Smooth muscle cell (in vitro differentiated cells): ENCODE data around the gene ERMAP. TPM values are rescaled to one million over a fixed set of nuclear protein-coding genes. Genes with fewer than 3 reads are reported as not detected.

ENCODE experiments used
- DNase-seq: peaks from one replicate; lab custom pipeline; 2025; ENCODE audit not compliant: unreplicated experiment; lab: John Stamatoyannopoulos, UW
- H2AFZ ChIP-seq: fragments of 200-600 bp; sonication (generic); 2 replicates; pipeline ENCODE4 v1.6.0; 2016; ENCODE audit warnings: antibody characterized with exemption, low read depth, mild to moderate bottlenecking
- H3F3A ChIP-seq: fragments of 200-600 bp; sonication (generic); 2 replicates; pipeline ENCODE4 v1.6.0; 2017; ENCODE audit warnings: antibody characterized with exemption, low read depth
- H3K27ac ChIP-seq: fragments of 200-600 bp; sonication (generic); 2 replicates; pipeline ENCODE4 v1.5.1; 2016; ENCODE audit warnings: low read depth, mild to moderate bottlenecking
- H3K27me3 ChIP-seq: fragments of 200-600 bp; sonication (generic); 2 replicates; pipeline ENCODE4 v1.6.1; 2016; ENCODE audit warnings: low read depth, mild to moderate bottlenecking
- H3K36me3 ChIP-seq: fragments of 200-600 bp; sonication (generic); 2 replicates; pipeline ENCODE4 v1.5.1; 2016; ENCODE audit warnings: low read depth
- H3K4me1 ChIP-seq: fragments of 200-600 bp; sonication (generic); 2 replicates; pipeline ENCODE4 v1.5.1; 2016; ENCODE audit warnings: low read depth
- H3K4me2 ChIP-seq: fragments of 200-600 bp; sonication (generic); 2 replicates; pipeline ENCODE4 v1.6.0; 2016; ENCODE audit warnings: mild to moderate bottlenecking
- H3K4me3 ChIP-seq: fragments of 200-600 bp; sonication (generic); 2 replicates; pipeline ENCODE4 v1.5.1; 2016; ENCODE audit warnings: mild to moderate bottlenecking
- H3K79me2 ChIP-seq: fragments of 200-600 bp; sonication (generic); 2 replicates; pipeline ENCODE4 v1.6.0; 2016; ENCODE audit warnings: low read depth, mild to moderate bottlenecking
- H3K9ac ChIP-seq: fragments of 200-600 bp; sonication (generic); 2 replicates; pipeline ENCODE4 v1.6.0; 2016; ENCODE audit warnings: low read depth
- H3K9me3 ChIP-seq: fragments of 200-600 bp; sonication (generic); replicated peaks from 2 replicates; pipeline ENCODE4 v1.5.1; 2016; ENCODE audit warnings: low read depth
- H4K20me1 ChIP-seq: fragments of 200-600 bp; sonication (generic); 2 replicates; pipeline ENCODE4 v1.6.0; 2016; ENCODE audit warnings: low read depth
- WGBS: methylation state at CpG from one replicate; pipeline ENCODE4 v1.1.7; 2016; ENCODE audit warnings: low lambda C conversion rate; 5-methylcytosine and 5-hydroxymethylcytosine counted together
- polyA plus RNA-seq: library from polyadenylated mRNA; unstranded; fragments of >200 nt; fragmentation: Nextera tagmentation; extraction: Ambion mirVana; gene quantifications from 2 replicates; pipeline ENCODE4 v1.2.1, GENCODE V29; 2016
- total RNA-seq: library from RNA; depleted of rRNA; stranded (reverse); fragments of >200 nt; gene quantifications from 2 replicates; pipeline ENCODE4 v1.2.3, GENCODE V29; 2014
- TF ChIP-seq, protein P1 (sequence below): fragments of 200-600 bp; sonication (generic); IDR thresholded peaks from 2 replicates; pipeline ENCODE4 v1.5.1; 2017; ENCODE audit warnings: borderline replicate concordance, mild to moderate bottlenecking, antibody characterized with exemption; ENCODE audit not compliant: insufficient read depth, poor library complexity, severe bottlenecking

The ERMAP gene
- total and polyA plus RNA-seq, 2 experiments from 2014 or later: 4.1 to 5.1 TPM

DNA sequence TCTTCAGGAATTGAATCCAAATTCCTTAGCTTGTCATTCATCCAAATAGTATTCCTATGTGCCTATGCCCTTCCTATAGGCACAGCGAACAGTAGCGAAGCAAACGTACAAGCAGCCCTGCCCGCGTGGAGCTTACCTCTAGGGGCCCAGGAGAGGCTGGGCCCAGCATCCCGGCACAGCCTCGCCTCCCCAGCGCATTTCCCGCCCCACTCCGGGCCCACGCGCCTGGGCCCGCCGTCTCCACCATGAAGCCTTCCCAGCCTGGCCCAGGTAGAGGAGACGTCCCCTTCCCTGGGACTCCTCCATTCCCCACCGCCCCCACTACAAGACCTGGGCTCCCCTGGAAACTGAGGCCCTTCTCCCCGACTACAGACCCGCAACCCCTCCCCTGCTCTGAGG lies 32.4 kb upstream of the ERMAP start:
- WGBS: 91% methylated on average over 18 of the region's 18 CpGs
- H4K20me1 ChIP-seq: no peaks in the 10 kb centered on the region
- TF ChIP-seq, protein P1, sequence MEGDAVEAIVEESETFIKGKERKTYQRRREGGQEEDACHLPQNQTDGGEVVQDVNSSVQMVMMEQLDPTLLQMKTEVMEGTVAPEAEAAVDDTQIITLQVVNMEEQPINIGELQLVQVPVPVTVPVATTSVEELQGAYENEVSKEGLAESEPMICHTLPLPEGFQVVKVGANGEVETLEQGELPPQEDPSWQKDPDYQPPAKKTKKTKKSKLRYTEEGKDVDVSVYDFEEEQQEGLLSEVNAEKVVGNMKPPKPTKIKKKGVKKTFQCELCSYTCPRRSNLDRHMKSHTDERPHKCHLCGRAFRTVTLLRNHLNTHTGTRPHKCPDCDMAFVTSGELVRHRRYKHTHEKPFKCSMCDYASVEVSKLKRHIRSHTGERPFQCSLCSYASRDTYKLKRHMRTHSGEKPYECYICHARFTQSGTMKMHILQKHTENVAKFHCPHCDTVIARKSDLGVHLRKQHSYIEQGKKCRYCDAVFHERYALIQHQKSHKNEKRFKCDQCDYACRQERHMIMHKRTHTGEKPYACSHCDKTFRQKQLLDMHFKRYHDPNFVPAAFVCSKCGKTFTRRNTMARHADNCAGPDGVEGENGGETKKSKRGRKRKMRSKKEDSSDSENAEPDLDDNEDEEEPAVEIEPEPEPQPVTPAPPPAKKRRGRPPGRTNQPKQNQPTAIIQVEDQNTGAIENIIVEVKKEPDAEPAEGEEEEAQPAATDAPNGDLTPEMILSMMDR: no peak
- H3K36me3 ChIP-seq: no peaks in the 10 kb centered on the region
- no peak for DNase-seq
- H3K79me2 ChIP-seq: no peaks in the 10 kb centered on the region
- H3K9me3 ChIP-seq: no peaks in the 10 kb centered on the region
- H3K27ac ChIP-seq: no peak overlapping the region
- no peak overlapping the region for H2AFZ ChIP-seq
- H3K9ac ChIP-seq: no peak overlapping the region
- H3K4me1 ChIP-seq: no peaks in the 10 kb centered on the region
- no peaks in the 10 kb centered on the region for H3K27me3 ChIP-seq
- H3K4me2 ChIP-seq: no peak overlapping the region
- H3F3A ChIP-seq: no peaks in the 10 kb centered on the region
- H3K4me3 ChIP-seq: no peak overlapping the region

DNA sequence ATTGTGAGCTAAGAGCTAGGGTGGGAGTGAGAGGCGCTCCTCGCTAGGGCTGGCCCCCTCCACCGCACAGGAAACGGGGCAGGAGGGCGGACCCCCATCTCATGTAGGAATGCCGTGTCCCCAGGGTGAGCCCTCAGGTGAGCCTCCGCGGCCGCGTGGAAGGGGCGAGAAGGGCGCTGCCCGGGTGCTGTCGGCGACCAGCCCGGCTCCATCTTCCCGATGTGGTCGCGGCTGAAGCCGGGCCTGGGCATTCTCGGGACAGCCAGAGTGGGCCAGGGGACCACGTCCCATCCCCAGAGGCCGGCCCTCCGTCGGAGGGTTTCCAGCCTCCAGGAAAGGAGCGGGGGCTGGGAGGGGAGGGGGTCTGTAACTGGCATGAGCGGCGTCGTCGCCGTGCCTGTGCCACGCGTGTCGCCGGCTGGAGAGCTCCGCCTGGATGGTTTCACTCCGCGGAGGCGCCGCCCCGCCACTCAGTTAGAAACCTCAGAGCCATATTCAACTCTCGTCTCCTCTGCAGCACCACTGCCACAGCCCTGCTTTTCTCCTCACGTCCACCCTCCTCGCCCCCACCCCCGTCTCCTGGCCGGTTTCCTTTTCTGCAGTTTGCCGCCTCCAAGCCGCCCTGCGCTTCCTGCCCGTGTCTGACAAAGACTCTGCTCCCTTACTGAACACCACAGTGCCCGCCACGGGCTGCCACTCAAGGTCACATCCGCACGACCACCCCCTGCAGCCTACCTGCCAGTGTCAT lies 31.8 kb upstream of the ERMAP start, which contains the start of gene TMEM269:
Gene TMEM269, plus strand, starts transcription at position 46 of the 748 bp plus-strand sequence. CDS start 4,903 bp downstream, outside the sequence.
- Histone ChIP-seq H3K27me3 (no peaks in the 10 kb centered on the region), H3K79me2 (no peaks in the 10 kb centered on the region), H2AFZ (no peak within 1 kb of the TSS), H3F3A (no peaks in the 10 kb centered on the region), H3K4me2 (no peak within 1 kb of the TSS), H3K4me1 (no peaks in the 10 kb centered on the region), H3K4me3 (no peak within 1 kb of the TSS), H3K36me3 (no peaks in the 10 kb centered on the region), H4K20me1 (no peaks in the 10 kb centered on the region), H3K9me3 (no peaks in the 10 kb centered on the region), H3K9ac (no peak within 1 kb of the TSS), H3K27ac (no peak within 1 kb of the TSS)
- no peak for DNase-seq
- TF ChIP-seq, protein P1: no peak
- 89% methylated on average over 41 of the region's 54 CpGs for WGBS

DNA sequence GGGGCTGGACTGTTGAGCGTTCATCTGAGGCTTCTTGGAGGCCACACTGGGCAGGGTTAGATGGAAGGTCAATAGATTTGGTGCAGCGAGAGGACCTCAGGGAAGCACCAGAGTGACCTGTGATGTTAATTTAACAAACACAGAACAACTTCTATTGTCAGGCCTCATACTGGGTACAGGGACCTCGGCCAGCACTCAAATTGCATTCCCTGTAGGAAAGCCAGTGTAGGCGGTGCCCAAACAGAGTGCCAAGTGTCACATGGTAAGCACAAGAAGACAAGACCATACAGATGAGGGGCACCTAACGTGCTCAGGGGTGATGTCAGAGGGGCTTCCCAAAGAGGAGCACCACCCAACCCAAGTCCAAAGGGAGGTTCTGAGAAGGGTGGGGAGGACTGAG lies 30.8 kb upstream of the ERMAP start:
- no peak overlapping the region for H3K27ac ChIP-seq
- no peak for DNase-seq
- H3K9ac ChIP-seq: no peak overlapping the region
- TF ChIP-seq, protein P1: no peak
- no peaks in the 10 kb centered on the region for H3F3A ChIP-seq
- 92% methylated on average over 5 of the region's 5 CpGs for WGBS
- H3K79me2 ChIP-seq: no peaks in the 10 kb centered on the region
- H3K4me1 ChIP-seq: no peaks in the 10 kb centered on the region
- H3K4me2 ChIP-seq: no peak overlapping the region
- H3K36me3 ChIP-seq: no peaks in the 10 kb centered on the region
- H3K4me3 ChIP-seq: no peak overlapping the region
- H3K27me3 ChIP-seq: no peaks in the 10 kb centered on the region
- no peak overlapping the region for H2AFZ ChIP-seq
- H4K20me1 ChIP-seq: no peaks in the 10 kb centered on the region
- no peaks in the 10 kb centered on the region for H3K9me3 ChIP-seq

DNA sequence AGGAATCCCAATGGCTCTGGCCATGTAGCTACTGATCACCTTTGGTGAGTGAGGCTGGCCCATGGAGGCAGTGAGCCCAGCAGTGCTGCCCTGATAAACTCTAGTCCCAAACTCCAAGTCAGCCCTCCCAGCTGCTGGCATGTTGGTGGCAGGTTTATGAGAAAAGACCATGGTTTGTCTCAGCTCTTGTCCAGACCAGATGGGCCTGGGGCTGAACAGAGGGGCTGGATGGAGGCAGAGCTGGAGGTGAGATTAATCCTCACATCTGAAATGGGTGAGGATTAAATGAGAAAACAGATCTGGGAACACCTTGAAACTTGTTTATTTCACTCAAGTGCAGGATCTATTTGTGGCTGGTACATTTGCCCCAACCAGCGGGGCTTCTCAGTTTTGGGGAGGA lies 28.9 kb upstream of the ERMAP start:
- H3K9me3 ChIP-seq: no peaks in the 10 kb centered on the region
- DNase-seq: no peak
- H3K27me3 ChIP-seq: no peaks in the 10 kb centered on the region
- no peaks in the 10 kb centered on the region for H4K20me1 ChIP-seq
- no peak overlapping the region for H3K27ac ChIP-seq
- no peaks in the 10 kb centered on the region for H3K79me2 ChIP-seq
- TF ChIP-seq, protein P1: no peak
- WGBS: 100% methylated on average over 1 of the region's 1 CpG
- no peaks in the 10 kb centered on the region for H3K4me1 ChIP-seq
- no peak overlapping the region for H3K4me2 ChIP-seq
- no peaks in the 10 kb centered on the region for H3K36me3 ChIP-seq
- H3K4me3 ChIP-seq: no peak overlapping the region
- no peaks in the 10 kb centered on the region for H3F3A ChIP-seq
- H2AFZ ChIP-seq: no peak overlapping the region
- H3K9ac ChIP-seq: no peak overlapping the region
